Neutrophil (primary cell): ENCODE measurements around the gene AMTN.
"Not testable (repeated sequence)": the region's sequence is repeated elsewhere in the genome, so short reads cannot be mapped to it uniquely, and the experiment has no call there.

Source experiments
- H3K27ac ChIP-seq: fragments of 200-600 bp; sonication (generic); 2 replicates; pipeline ENCODE4 v1.5.1; 2016; ENCODE audit warnings: mild to moderate bottlenecking, moderate library complexity
- H3K27me3 ChIP-seq: fragments of 200-600 bp; sonication (generic); 2 replicates; pipeline ENCODE4 v1.6.0; 2016; ENCODE audit warnings: mild to moderate bottlenecking
- H3K36me3 ChIP-seq: fragments of 200-600 bp; sonication (generic); 2 replicates; pipeline ENCODE4 v1.5.1; 2017
- H3K4me1 ChIP-seq, 2 experiments: fragments of 200-600 bp in 1 of 2; sonication (generic) in 1 of 2; 1 replicate in 1 of 2; 2 replicates in 1 of 2; pipeline versions ENCODE4 v1.5.1 to v1.6.1; 2013 to 2016; ENCODE audit warnings: low read depth in 1 of 2, low read length in 1 of 2, mild to moderate bottlenecking in 1 of 2, moderate library complexity in 1 of 2; ENCODE audit not compliant: control insufficient read depth in 1 of 2, insufficient read depth in 1 of 2
- H3K4me3 ChIP-seq, 2 experiments: fragments of 200-600 bp in 1 of 2; sonication (generic) in 1 of 2; 1 replicate in 1 of 2; 2 replicates in 1 of 2; pipeline ENCODE4 v1.5.1; 2013 to 2016; ENCODE audit warnings: low read depth in 1 of 2, low read length in 1 of 2, mild to moderate bottlenecking in 1 of 2, moderate library complexity in 1 of 2
- H3K9me3 ChIP-seq: fragments of 200-600 bp; sonication (generic); 2 replicates; pipeline ENCODE4 v1.5.1; 2016
- CTCF ChIP-seq: fragments of 200-600 bp; sonication (generic); IDR thresholded peaks from 2 replicates; pipeline ENCODE4 v1.5.1; 2016; ENCODE audit warnings: antibody characterized with exemption

The AMTN gene, protein sequence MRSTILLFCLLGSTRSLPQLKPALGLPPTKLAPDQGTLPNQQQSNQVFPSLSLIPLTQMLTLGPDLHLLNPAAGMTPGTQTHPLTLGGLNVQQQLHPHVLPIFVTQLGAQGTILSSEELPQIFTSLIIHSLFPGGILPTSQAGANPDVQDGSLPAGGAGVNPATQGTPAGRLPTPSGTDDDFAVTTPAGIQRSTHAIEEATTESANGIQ

GRCh38 chr4:70518269-70518668 lies at the start of gene AMTN:
Gene AMTN (plus strand): TSS chr4:70518569. CDS start chr4:70518778, 209 bp downstream.
- H3K36me3 ChIP-seq: no peaks in the 10 kb centered on the region
- no peaks in the 10 kb centered on the region for H3K9me3 ChIP-seq
- no peak for TF ChIP-seq CTCF
- H3K27ac ChIP-seq: no peak within 1 kb of the TSS
- no peaks in the 10 kb centered on the region for H3K27me3 ChIP-seq
- no peaks in the 10 kb centered on the region for H3K4me1 ChIP-seq
- H3K4me3 ChIP-seq: no peak within 1 kb of the TSS

DNA sequence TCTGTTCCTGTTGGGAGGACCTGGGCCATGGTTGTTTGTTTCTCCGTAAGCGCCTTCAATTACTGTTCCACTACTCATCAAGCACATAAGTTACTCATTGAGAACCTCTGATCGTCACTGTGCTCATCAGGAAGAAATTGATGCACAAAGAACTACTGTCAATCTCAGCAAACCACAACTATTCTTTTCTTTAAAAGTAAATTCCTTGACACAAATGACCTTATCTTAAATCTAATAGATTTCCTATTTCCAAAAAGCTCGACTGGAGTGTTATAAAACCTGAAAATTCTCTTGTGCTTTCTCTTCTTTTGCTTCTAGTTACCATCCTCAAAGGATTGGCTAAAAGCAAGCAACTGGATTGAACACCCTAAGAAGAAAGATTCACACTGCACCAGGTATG lies 46.5 kb upstream of the AMTN start, which contains the start of gene MUC7:
Gene MUC7, plus strand, starts transcription at position 301 of the 400 bp plus-strand sequence. CDS start 1,825 bp downstream, outside the sequence.
- Histone ChIP-seq H3K36me3 (no peaks in the 10 kb centered on the region), H3K4me3 (no peak within 1 kb of the TSS), H3K27ac (no peak within 1 kb of the TSS), H3K27me3 (no peaks in the 10 kb centered on the region), H3K4me1 (no peaks in the 10 kb centered on the region), H3K9me3 (no peaks in the 10 kb centered on the region)
- no peak for TF ChIP-seq CTCF

DNA sequence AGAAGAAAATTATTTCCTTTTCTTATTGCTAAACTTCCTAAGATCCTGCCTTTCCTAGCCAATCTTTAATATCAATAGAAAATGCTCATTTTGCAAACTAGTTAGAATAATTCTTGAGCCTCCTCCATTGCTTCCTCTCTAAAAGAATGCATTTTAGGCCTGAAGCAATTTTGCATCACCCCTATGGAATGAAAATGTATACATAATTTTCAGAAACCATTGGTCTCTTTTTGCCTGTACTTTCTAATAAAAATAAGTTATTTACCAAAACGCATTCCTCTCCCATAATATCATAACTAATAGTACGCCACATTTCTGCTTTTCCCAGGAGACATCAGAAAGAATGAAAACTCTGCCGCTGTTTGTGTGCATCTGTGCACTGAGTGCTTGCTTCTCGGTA lies 44.7 kb upstream of the AMTN start:
- no peak for TF ChIP-seq CTCF
- H3K9me3 ChIP-seq: no peaks in the 10 kb centered on the region
- H3K36me3 ChIP-seq: no peaks in the 10 kb centered on the region
- H3K27ac ChIP-seq: no peak overlapping the region
- H3K4me1 ChIP-seq: no peaks in the 10 kb centered on the region
- H3K27me3 ChIP-seq: no peaks in the 10 kb centered on the region
- no peak overlapping the region for H3K4me3 ChIP-seq

- Histone ChIP-seq H3K9me3 (no peaks in the 10 kb centered on the region), H3K4me3 (no peak overlapping the region), H3K36me3 (no peaks in the 10 kb centered on the region), H3K4me1 (no peaks in the 10 kb centered on the region), H3K27me3 (no peaks in the 10 kb centered on the region), H3K27ac (no peak overlapping the region)
- TF ChIP-seq CTCF: no peak
These were observed 29.6 kb upstream of the AMTN start for GRCh38 chr4:70488748-70489147.

DNA sequence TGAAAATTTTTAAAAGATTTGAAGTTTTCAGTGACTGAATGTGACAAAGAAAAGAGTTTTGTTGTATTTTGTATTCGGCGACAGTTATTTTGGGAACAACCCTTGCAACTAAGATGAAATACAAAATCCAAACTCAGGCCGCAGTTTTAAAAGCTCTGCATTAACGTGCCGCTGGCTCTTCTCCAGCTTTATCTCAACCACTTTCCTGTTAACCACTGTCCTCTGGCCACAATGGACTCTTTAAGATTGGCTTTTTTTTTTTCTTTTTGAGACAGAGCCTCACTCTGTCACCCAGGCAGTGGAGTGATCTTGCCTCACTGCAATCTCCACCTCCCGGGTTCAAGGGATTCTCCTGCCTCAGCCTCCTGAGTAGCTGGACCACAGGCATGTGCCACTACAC lies 22.1 kb upstream of the AMTN start:
- Histone ChIP-seq H3K9me3 (no peaks in the 10 kb centered on the region), H3K36me3 (no peaks in the 10 kb centered on the region), H3K4me3 (no peak overlapping the region), H3K27me3 (no peaks in the 10 kb centered on the region), H3K4me1 (no peaks in the 10 kb centered on the region), H3K27ac (no peak overlapping the region)
- no peak for TF ChIP-seq CTCF

DNA sequence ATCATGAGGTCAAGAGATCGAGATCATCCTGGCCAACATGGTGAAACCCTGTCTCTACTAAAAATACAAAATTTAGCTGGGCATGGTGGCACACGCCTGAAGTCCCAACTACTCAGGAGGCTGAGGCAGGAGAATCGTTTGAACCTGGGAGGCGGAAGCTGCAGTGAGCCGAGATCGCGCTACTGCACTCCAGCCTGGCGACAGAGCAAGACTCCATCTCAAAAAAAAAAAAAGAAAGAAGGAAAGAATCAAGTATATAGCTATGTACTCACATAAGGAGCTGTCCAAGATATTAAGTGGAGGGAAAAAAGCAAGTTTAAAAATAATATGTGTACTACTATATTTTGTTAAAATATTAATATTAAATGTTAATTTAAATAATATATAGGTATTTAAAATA lies 16.5 kb upstream of the AMTN start:
- H3K9me3 ChIP-seq: not testable (repeated sequence)

More for the DNA sequence above, 16.5 kb upstream of the AMTN start:
- H3K4me1 ChIP-seq, H3K4me3 ChIP-seq, H3K27me3 ChIP-seq, H3K27ac ChIP-seq, H3K36me3 ChIP-seq: not testable (repeated sequence)
